ACC112 (cell line): ENCODE data around the gene DLGAP3.

ENCODE experiments used
- H2AFZ ChIP-seq: fragments of 200-600 bp; sonication (generic); one replicate; pipeline ENCODE4 v1.6.0; 2017; ENCODE audit warnings: antibody characterized with exemption, low read length; ENCODE audit not compliant: unreplicated experiment
- H3K27ac ChIP-seq: fragments of 200-600 bp; sonication (generic); 2 replicates; pipeline ENCODE4 v1.5.1; 2014; ENCODE audit warnings: low read depth, mild to moderate bottlenecking, antibody characterized with exemption, low read length, moderate library complexity
- H3K27me3 ChIP-seq: fragments of 200-600 bp; sonication (generic); 2 replicates; pipeline ENCODE4 v1.6.1; 2014; ENCODE audit warnings: mild to moderate bottlenecking, antibody characterized with exemption, low read length, moderate library complexity, mixed read lengths; ENCODE audit not compliant: insufficient read depth
- H3K36me3 ChIP-seq: fragments of 200-600 bp; sonication (generic); 2 replicates; pipeline ENCODE4 v1.6.1; 2016; ENCODE audit warnings: mild to moderate bottlenecking, antibody characterized with exemption, low read length, moderate library complexity, mixed read lengths; ENCODE audit not compliant: insufficient read depth
- H3K4me1 ChIP-seq: fragments of 200-600 bp; sonication (generic); one replicate; pipeline ENCODE4 v1.6.1; 2016; ENCODE audit warnings: low read length, mixed read lengths; ENCODE audit not compliant: insufficient read depth, unreplicated experiment, control insufficient read depth
- H3K4me3 ChIP-seq: fragments of 200-600 bp; sonication (generic); 2 replicates; pipeline ENCODE4 v1.5.1; 2014; ENCODE audit warnings: mild to moderate bottlenecking, low read depth, low read length
- H3K79me2 ChIP-seq: fragments of 200-600 bp; sonication (generic); one replicate; pipeline ENCODE4 v1.6.0; 2016; ENCODE audit warnings: low read length; ENCODE audit not compliant: control insufficient read depth, unreplicated experiment, insufficient read depth

DLGAP3 gene

DNA sequence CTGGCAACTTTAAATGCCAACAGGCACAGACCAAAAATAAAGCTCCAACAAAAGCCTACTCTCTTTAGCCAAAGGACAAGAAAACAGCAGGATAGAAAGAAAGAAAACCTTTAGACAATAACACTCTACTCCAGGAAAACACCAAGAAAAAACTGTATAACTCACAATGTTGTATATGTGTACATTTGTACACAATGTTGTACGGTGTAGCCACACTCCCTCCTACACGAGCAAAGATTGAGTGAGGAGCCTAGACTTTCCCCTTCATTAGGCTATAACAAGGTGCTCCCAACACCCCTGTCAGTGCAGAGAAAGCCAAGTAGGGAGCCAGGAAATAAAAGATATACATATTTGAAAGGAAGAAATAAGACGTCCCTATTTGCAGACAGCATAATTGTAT is 112.7 kb downstream of the DLGAP3 start:
- Histone ChIP-seq H3K79me2 (no peaks in the 10 kb centered on the region), H3K4me1 (no peaks in the 10 kb centered on the region), H3K36me3 (no peaks in the 10 kb centered on the region), H2AFZ (no peak overlapping the region), H3K4me3 (no peak overlapping the region), H3K27ac (no peak overlapping the region), H3K27me3 (no peaks in the 10 kb centered on the region)

- Histone ChIP-seq H2AFZ (no peak overlapping the region), H3K36me3 (no peaks in the 10 kb centered on the region), H3K27me3 (no peaks in the 10 kb centered on the region), H3K79me2 (no peaks in the 10 kb centered on the region), H3K4me3 (no peak overlapping the region), H3K4me1 (no peaks in the 10 kb centered on the region), H3K27ac (no peak overlapping the region)
Observed at GRCh38 chr1:34816332-34816731, 113.1 kb downstream of the DLGAP3 start.
